Activated naive CD4-positive, alpha-beta T cell treated with anti-CD3 and anti-CD28 coated beads, Interleukin-2, amount 10 ng/mL, durations not matched to agents 7 days and 5 days (primary cell): Measurements from ENCODE around the gene FAM53C.
"Not testable (repeated sequence)": the region's sequence is repeated elsewhere in the genome, so short reads cannot be mapped to it uniquely, and the experiment has no call there.

ENCODE experiments used
- CTCF ChIA-PET: fragments of 350-600 bp; sonication (Branson Sonifier 250); formaldehyde crosslinking; loops from one replicate; lab custom pipeline; 2021; ENCODE audit warnings: antibody characterized with exemption; lab: Charles Lee
- DNase-seq: peaks from one replicate; pipeline ENCODE4 v3.0.0-alpha.2; 2020
- H3K27ac Mint-ChIP-seq: one replicate; pipeline ENCODE4 v1.8.0; 2021; ENCODE audit warnings: mild to moderate bottlenecking, moderate library complexity, mixed read lengths
- H3K27me3 Mint-ChIP-seq: one replicate; pipeline ENCODE4 v1.8.0; 2021; ENCODE audit warnings: mild to moderate bottlenecking, mixed read lengths
- H3K36me3 Mint-ChIP-seq: one replicate; pipeline ENCODE4 v1.8.0; 2021; ENCODE audit warnings: mixed read lengths
- H3K4me1 Mint-ChIP-seq: one replicate; pipeline ENCODE4 v1.8.0; 2021; ENCODE audit warnings: mixed read lengths
- H3K4me3 Mint-ChIP-seq: one replicate; pipeline ENCODE4 v1.8.0; 2021; ENCODE audit warnings: mild to moderate bottlenecking, moderate library complexity, mixed read lengths
- H3K9me3 Mint-ChIP-seq: one replicate; pipeline ENCODE4 v1.8.0; 2021; ENCODE audit warnings: mixed read lengths

Gene FAM53C

DNA sequence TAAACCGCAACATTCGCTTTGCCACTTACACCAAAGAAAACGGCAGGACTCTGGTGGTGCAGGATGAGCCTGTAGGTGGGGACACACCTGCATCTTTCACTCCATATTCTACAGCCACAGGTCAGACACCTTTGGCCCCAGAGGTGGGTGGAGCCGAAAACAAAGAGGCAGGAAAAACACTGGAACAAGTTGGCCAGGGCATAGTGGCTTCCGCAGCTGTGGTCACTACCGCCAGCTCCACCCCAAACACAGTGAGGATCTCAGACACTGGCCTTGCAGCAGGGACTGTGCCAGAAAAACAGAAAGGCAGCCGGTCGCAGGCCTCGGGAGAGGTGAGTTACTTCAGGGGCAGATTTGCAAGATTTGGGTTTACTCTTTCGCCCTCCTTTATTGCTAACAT, 48.2 kb downstream of the FAM53C start:
- DNase-seq = no peak
- H3K9me3 Mint-ChIP-seq = no peaks in the 10 kb centered on the region
- no peaks in the 10 kb centered on the region for H3K27me3 Mint-ChIP-seq
- H3K36me3 Mint-ChIP-seq = peaks cover 38% of the 10 kb centered on the region
- no peaks in the 10 kb centered on the region for H3K4me1 Mint-ChIP-seq
- CTCF ChIA-PET = no interaction called here
- H3K27ac Mint-ChIP-seq = no peak overlapping the region
- H3K4me3 Mint-ChIP-seq = no peak overlapping the region

DNA sequence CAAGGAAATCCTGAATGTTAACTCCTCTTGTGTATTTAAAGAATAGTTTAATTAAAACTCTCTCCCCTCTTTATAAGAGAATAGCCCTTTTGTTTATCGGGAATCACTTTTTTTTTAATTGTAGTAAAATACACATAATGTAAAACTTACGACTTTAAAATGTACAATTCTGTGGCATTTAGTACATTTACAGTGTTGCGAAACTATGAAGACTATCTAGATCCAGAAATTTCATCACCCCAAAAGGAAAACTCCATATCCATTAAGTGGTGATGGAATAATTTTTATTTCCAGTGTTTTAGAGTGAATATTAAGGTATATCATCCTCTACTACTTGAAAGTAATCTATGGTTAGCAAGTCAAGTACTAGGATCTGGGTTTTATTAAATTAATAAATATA, 51.3 kb downstream of the FAM53C start:
- no peaks in the 10 kb centered on the region for H3K9me3 Mint-ChIP-seq
- peaks cover 37% of the 10 kb centered on the region for H3K36me3 Mint-ChIP-seq
- H3K27ac Mint-ChIP-seq = no peak overlapping the region
- H3K4me1 Mint-ChIP-seq = no peaks in the 10 kb centered on the region
- no peak for DNase-seq
- H3K4me3 Mint-ChIP-seq = no peak overlapping the region
- no peaks in the 10 kb centered on the region for H3K27me3 Mint-ChIP-seq
- CTCF ChIA-PET = no interaction called here

DNA sequence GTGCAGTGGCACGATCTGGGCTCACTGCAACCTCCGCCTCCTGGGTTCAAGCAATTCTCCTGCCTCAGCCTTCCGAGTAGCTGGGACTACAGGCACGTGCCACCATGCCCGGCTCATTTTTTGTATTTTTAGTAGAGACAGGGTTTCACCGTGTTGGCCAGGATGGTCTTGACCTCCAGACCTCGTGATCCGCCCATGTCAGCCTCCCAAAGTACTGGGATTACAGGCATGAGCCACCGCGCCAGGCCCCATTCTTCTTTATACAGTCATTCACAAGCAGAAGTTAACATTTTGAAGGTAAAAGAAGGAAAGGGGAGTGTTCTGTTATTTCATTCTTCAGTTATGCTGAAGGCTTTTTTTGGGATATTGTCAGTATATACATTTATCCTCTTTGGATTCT, 51.8 kb downstream of the FAM53C start:
- H3K36me3 Mint-ChIP-seq = peaks cover 43% of the 10 kb centered on the region
- DNase-seq, H3K27me3 Mint-ChIP-seq, H3K9me3 Mint-ChIP-seq, H3K27ac Mint-ChIP-seq, H3K4me1 Mint-ChIP-seq, CTCF ChIA-PET, H3K4me3 Mint-ChIP-seq: not testable (repeated sequence)

DNA sequence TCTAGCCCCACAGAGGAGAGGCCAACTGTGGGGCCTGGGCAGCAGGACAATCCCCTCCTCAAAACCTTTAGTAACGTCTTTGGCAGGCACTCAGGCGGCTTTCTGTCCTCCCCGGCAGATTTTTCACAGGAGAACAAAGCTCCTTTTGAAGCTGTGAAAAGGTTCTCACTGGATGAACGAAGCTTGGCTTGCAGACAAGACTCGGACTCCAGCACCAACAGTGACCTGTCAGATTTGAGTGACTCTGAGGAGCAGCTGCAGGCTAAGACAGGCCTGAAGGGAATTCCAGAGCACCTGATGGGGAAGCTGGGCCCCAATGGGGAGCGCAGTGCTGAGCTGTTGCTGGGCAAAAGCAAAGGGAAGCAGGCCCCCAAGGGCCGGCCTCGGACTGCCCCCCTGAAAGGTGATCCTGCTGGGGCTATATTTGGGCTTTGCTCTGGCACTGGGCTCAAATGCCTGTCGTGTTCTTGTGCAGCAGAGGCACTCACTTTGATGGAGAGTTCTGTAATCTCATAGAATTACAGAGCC, 53.9 kb downstream of the FAM53C start:
- CTCF ChIA-PET = no interaction called here
- Mint-ChIP-seq H3K36me3 (peaks cover 44% of the 10 kb centered on the region), H3K4me1 (no peaks in the 10 kb centered on the region)

More for the DNA sequence above, 53.9 kb downstream of the FAM53C start:
- no peaks in the 10 kb centered on the region for H3K9me3 Mint-ChIP-seq
- no peak for DNase-seq
- H3K4me3 Mint-ChIP-seq = no peak overlapping the region
- H3K27me3 Mint-ChIP-seq = no peaks in the 10 kb centered on the region
- no peak overlapping the region for H3K27ac Mint-ChIP-seq
